Measurements from ENCODE around the gene EPG5.

EPG5 gene

GRCh38 chr18:45879681-45880655 lies 87.2 kb downstream of the EPG5 start:
- Histone ChIP-seq H3K9ac (ENCODE audit: low read length) (no peak overlapping the region), H3K27me3 (ENCODE audit: control insufficient read depth in 1 of 2, insufficient read depth in 2 of 2, low read length in 2 of 2) (no peaks in the 10 kb centered on the region), H3K9me3 (ENCODE audit: low read length) (no peaks in the 10 kb centered on the region), H3K4me3 (ENCODE audit: low read depth in 1 of 2, low read length in 2 of 2) (no peak overlapping the region), H3K4me1 (ENCODE audit: insufficient read depth, low read length) (no peaks in the 10 kb centered on the region), H3K36me3 (ENCODE audit: insufficient read depth, low read length) (peaks cover 37% of the 10 kb centered on the region), H3K27ac (ENCODE audit: low read depth, low read length) (no peak overlapping the region)

- H3K9me3 ChIP-seq (ENCODE audit: low read length) = no peaks in the 10 kb centered on the region
- no peaks in the 10 kb centered on the region for H3K4me1 ChIP-seq (ENCODE audit: insufficient read depth, low read length)
- no peak overlapping the region for H3K9ac ChIP-seq (ENCODE audit: low read length)
- no peaks in the 10 kb centered on the region for H3K27me3 ChIP-seq (ENCODE audit: control insufficient read depth in 1 of 2, insufficient read depth in 2 of 2, low read length in 2 of 2)
- no peak overlapping the region for H3K4me3 ChIP-seq (ENCODE audit: low read depth in 1 of 2, low read length in 2 of 2)
- no peak overlapping the region for H3K27ac ChIP-seq (ENCODE audit: low read depth, low read length)
- H3K36me3 ChIP-seq (ENCODE audit: insufficient read depth, low read length) = peaks cover 33% of the 10 kb centered on the region
Observed at GRCh38 chr18:45877403-45877802, 89.7 kb downstream of the EPG5 start.

- no peak overlapping the region for H3K9ac ChIP-seq (ENCODE audit: low read length)
- H3K36me3 ChIP-seq (ENCODE audit: insufficient read depth, low read length) = peaks cover 39% of the 10 kb centered on the region
- no peaks in the 10 kb centered on the region for H3K27me3 ChIP-seq (ENCODE audit: control insufficient read depth in 1 of 2, insufficient read depth in 2 of 2, low read length in 2 of 2)
- H3K4me3 ChIP-seq (ENCODE audit: low read depth in 1 of 2, low read length in 2 of 2) = no peak overlapping the region
- no peaks in the 10 kb centered on the region for H3K4me1 ChIP-seq (ENCODE audit: insufficient read depth, low read length)
- no peaks in the 10 kb centered on the region for H3K9me3 ChIP-seq (ENCODE audit: low read length)
- H3K27ac ChIP-seq (ENCODE audit: low read depth, low read length) = no peak overlapping the region
Observed at GRCh38 chr18:45876161-45876560, 91.0 kb downstream of the EPG5 start.

GRCh38 chr18:45874491-45875184 lies 92.5 kb downstream of the EPG5 start:
- Histone ChIP-seq H3K4me3 (ENCODE audit: low read depth in 1 of 2, low read length in 2 of 2) (no peak overlapping the region), H3K4me1 (ENCODE audit: insufficient read depth, low read length) (no peaks in the 10 kb centered on the region), H3K36me3 (ENCODE audit: insufficient read depth, low read length) (peaks cover 46% of the 10 kb centered on the region), H3K9ac (ENCODE audit: low read length) (no peak overlapping the region), H3K27me3 (ENCODE audit: control insufficient read depth in 1 of 2, insufficient read depth in 2 of 2, low read length in 2 of 2) (no peaks in the 10 kb centered on the region), H3K9me3 (ENCODE audit: low read length) (no peaks in the 10 kb centered on the region), H3K27ac (ENCODE audit: low read depth, low read length) (no peak overlapping the region)

GRCh38 chr18:45871431-45872084 lies 95.6 kb downstream of the EPG5 start:
- Histone ChIP-seq H3K27ac (ENCODE audit: low read depth, low read length) (no peak overlapping the region), H3K9ac (ENCODE audit: low read length) (no peak overlapping the region), H3K4me1 (ENCODE audit: insufficient read depth, low read length) (no peaks in the 10 kb centered on the region), H3K27me3 (ENCODE audit: control insufficient read depth in 1 of 2, insufficient read depth in 2 of 2, low read length in 2 of 2) (no peaks in the 10 kb centered on the region), H3K9me3 (ENCODE audit: low read length) (no peaks in the 10 kb centered on the region), H3K36me3 (ENCODE audit: insufficient read depth, low read length) (peaks cover 37% of the 10 kb centered on the region), H3K4me3 (ENCODE audit: low read depth in 1 of 2, low read length in 2 of 2) (no peak overlapping the region)

- Histone ChIP-seq H3K4me3 (ENCODE audit: low read depth in 1 of 2, low read length in 2 of 2) (no peak overlapping the region), H3K9ac (ENCODE audit: low read length) (no peak overlapping the region), H3K4me1 (ENCODE audit: insufficient read depth, low read length) (no peaks in the 10 kb centered on the region), H3K36me3 (ENCODE audit: insufficient read depth, low read length) (peaks cover 49% of the 10 kb centered on the region), H3K27ac (ENCODE audit: low read depth, low read length) (no peak overlapping the region), H3K27me3 (ENCODE audit: control insufficient read depth in 1 of 2, insufficient read depth in 2 of 2, low read length in 2 of 2) (no peaks in the 10 kb centered on the region), H3K9me3 (ENCODE audit: low read length) (no peaks in the 10 kb centered on the region)
Observed at GRCh38 chr18:45870419-45870818, 96.7 kb downstream of the EPG5 start.

- no peaks in the 10 kb centered on the region for H3K9me3 ChIP-seq (ENCODE audit: low read length)
- no peak overlapping the region for H3K9ac ChIP-seq (ENCODE audit: low read length)
- no peak overlapping the region for H3K27ac ChIP-seq (ENCODE audit: low read depth, low read length)
- no peak overlapping the region for H3K4me3 ChIP-seq (ENCODE audit: low read depth in 1 of 2, low read length in 2 of 2)
- H3K27me3 ChIP-seq (ENCODE audit: control insufficient read depth in 1 of 2, insufficient read depth in 2 of 2, low read length in 2 of 2) = no peaks in the 10 kb centered on the region
- H3K4me1 ChIP-seq (ENCODE audit: insufficient read depth, low read length) = no peaks in the 10 kb centered on the region
- peaks cover 56% of the 10 kb centered on the region for H3K36me3 ChIP-seq (ENCODE audit: insufficient read depth, low read length)
Observed at GRCh38 chr18:45865466-45865865, 101.7 kb downstream of the EPG5 start.

GRCh38 chr18:45864081-45864480 lies 103.0 kb downstream of the EPG5 start:
- Histone ChIP-seq H3K27ac (ENCODE audit: low read depth, low read length) (no peak overlapping the region), H3K9me3 (ENCODE audit: low read length) (no peaks in the 10 kb centered on the region), H3K9ac (ENCODE audit: low read length) (no peak overlapping the region), H3K4me3 (ENCODE audit: low read depth in 1 of 2, low read length in 2 of 2) (no peak overlapping the region), H3K4me1 (ENCODE audit: insufficient read depth, low read length) (no peaks in the 10 kb centered on the region), H3K27me3 (ENCODE audit: control insufficient read depth in 1 of 2, insufficient read depth in 2 of 2, low read length in 2 of 2) (no peaks in the 10 kb centered on the region), H3K36me3 (ENCODE audit: insufficient read depth, low read length) (peaks cover 67% of the 10 kb centered on the region)

GRCh38 chr18:45863469-45863868 lies 103.7 kb downstream of the EPG5 start:
- Histone ChIP-seq H3K36me3 (ENCODE audit: insufficient read depth, low read length) (peaks cover 73% of the 10 kb centered on the region), H3K27ac (ENCODE audit: low read depth, low read length) (no peak overlapping the region), H3K4me3 (ENCODE audit: low read depth in 1 of 2, low read length in 2 of 2) (no peak overlapping the region)

GRCh38 chr18:45861926-45862325 lies 105.2 kb downstream of the EPG5 start:
- peaks cover 75% of the 10 kb centered on the region for H3K36me3 ChIP-seq (ENCODE audit: insufficient read depth, low read length)

More at GRCh38 chr18:45863469-45863868, 103.7 kb downstream of the EPG5 start:
- Histone ChIP-seq H3K27me3 (ENCODE audit: control insufficient read depth in 1 of 2, insufficient read depth in 2 of 2, low read length in 2 of 2) (no peaks in the 10 kb centered on the region), H3K4me1 (ENCODE audit: insufficient read depth, low read length) (no peaks in the 10 kb centered on the region), H3K9me3 (ENCODE audit: low read length) (no peaks in the 10 kb centered on the region), H3K9ac (ENCODE audit: low read length) (no peak overlapping the region)

GRCh38 chr18:45860971-45861370 lies 106.2 kb downstream of the EPG5 start:
- no peak overlapping the region for H3K27ac ChIP-seq (ENCODE audit: low read depth, low read length)
- no peak overlapping the region for H3K9ac ChIP-seq (ENCODE audit: low read length)
- peaks cover 72% of the 10 kb centered on the region for H3K36me3 ChIP-seq (ENCODE audit: insufficient read depth, low read length)
- no peaks in the 10 kb centered on the region for H3K4me1 ChIP-seq (ENCODE audit: insufficient read depth, low read length)
- no peaks in the 10 kb centered on the region for H3K27me3 ChIP-seq (ENCODE audit: control insufficient read depth in 1 of 2, insufficient read depth in 2 of 2, low read length in 2 of 2)
- H3K9me3 ChIP-seq (ENCODE audit: low read length) = no peaks in the 10 kb centered on the region
- no peak overlapping the region for H3K4me3 ChIP-seq (ENCODE audit: low read depth in 1 of 2, low read length in 2 of 2)

More at GRCh38 chr18:45861926-45862325, 105.2 kb downstream of the EPG5 start:
- no peak overlapping the region for H3K4me3 ChIP-seq (ENCODE audit: low read depth in 1 of 2, low read length in 2 of 2)
- H3K27ac ChIP-seq (ENCODE audit: low read depth, low read length) = no peak overlapping the region
- H3K9me3 ChIP-seq (ENCODE audit: low read length) = no peaks in the 10 kb centered on the region
- no peaks in the 10 kb centered on the region for H3K27me3 ChIP-seq (ENCODE audit: control insufficient read depth in 1 of 2, insufficient read depth in 2 of 2, low read length in 2 of 2)
- no peaks in the 10 kb centered on the region for H3K4me1 ChIP-seq (ENCODE audit: insufficient read depth, low read length)
- H3K9ac ChIP-seq (ENCODE audit: low read length) = no peak overlapping the region

Data from muscle layer of colon (tissue), 2 donors.